Stomach (tissue), 4 donors: ENCODE measurements around the gene CDK7.

Source experiments
- CTCF ChIP-seq, 7 experiments: fragments of 450-650 bp in 4 of 7; fragments of 200-600 bp in 3 of 7; sonication (generic) in 3 of 7; IDR thresholded peaks; one replicate each; pipeline ENCODE4 v1.5.1; 2016 to 2019; ENCODE audit warnings: antibody characterized with exemption in 7 of 7, control low read depth in 2 of 7, mild to moderate bottlenecking in 1 of 7
- EP300 ChIP-seq: sonication (generic); formaldehyde crosslinking; IDR thresholded peaks from one replicate; pipeline ENCODE4 v1.6.1; 2017; ENCODE audit warnings: antibody characterized with exemption

GRCh38 chr5:69188811-69189161 is 45.9 kb upstream of the CDK7 start:
- TF ChIP-seq CTCF (IDR thresholded peaks at IDR 0.05), result no peak
- no peak for TF ChIP-seq EP300
